K562 (cell line): Measurements from ENCODE around the gene RAB14. TPM values are rescaled to one million over a fixed set of nuclear protein-coding genes. Genes with fewer than 3 reads are reported as not detected.

Source experiments
- CHD7 ChIP-seq: fragments of 200-600 bp; sonication (generic); IDR thresholded peaks from one replicate; pipeline ENCODE4 v1.6.1; 2012; ENCODE audit warnings: mild to moderate bottlenecking, low read depth, low read length, inconsistent platforms
- E2F5 ChIP-seq: sonication (generic); formaldehyde crosslinking; IDR thresholded peaks from 2 replicates; pipeline ENCODE4 v1.8.0; 2022; ENCODE audit warnings: mild to moderate bottlenecking, missing genetic modification reagents
- FOXP1 ChIP-seq: sonication (generic); formaldehyde crosslinking; IDR thresholded peaks from 2 replicates; pipeline ENCODE4 v1.8.0; 2022; ENCODE audit warnings: mild to moderate bottlenecking, missing genetic modification reagents
- HDAC2 ChIP-seq: fragments of 450-650 bp; IDR thresholded peaks from 2 replicates; pipeline ENCODE4 v1.6.1; 2016; ENCODE audit warnings: mild to moderate bottlenecking
- NFIC ChIP-seq: fragments of 450-650 bp; IDR thresholded peaks from 2 replicates; pipeline ENCODE4 v1.6.1; 2017; ENCODE audit warnings: mild to moderate bottlenecking, inconsistent platforms
- PHF8 ChIP-seq: fragments of 200-600 bp; sonication (generic); IDR thresholded peaks from 2 replicates; pipeline ENCODE4 v1.6.1; 2012; ENCODE audit warnings: mixed run types, mild to moderate bottlenecking, inconsistent platforms, low read length, moderate library complexity, borderline replicate concordance
- ZFP91 ChIP-seq: sonication (generic); formaldehyde crosslinking; IDR thresholded peaks from 2 replicates; pipeline ENCODE4 v1.8.0; 2022; ENCODE audit warnings: mild to moderate bottlenecking, missing genetic modification reagents
- polyA plus RNA-seq, 8 experiments: library from polyadenylated mRNA; depleted of rRNA in 4 of 8; stranded (reverse) in 5 of 8; unstranded in 3 of 8; fragments of >200 nt; fragmentation: Nextera tagmentation in 2 of 8; fragmentation: Illumina TruSeq in 1 of 8; extraction: Ambion mirVana in 2 of 8; extraction: Trizol in 1 of 8; gene quantifications; 2 replicates each; pipeline versions ENCODE4 v1.2.1 to v1.2.3, GENCODE V29; 2011 to 2014; ENCODE audit warnings: inconsistent platforms in 1 of 8, missing spikeins in 1 of 8
- total RNA-seq, 7 experiments: library from RNA; depleted of rRNA in 6 of 7; stranded (reverse); fragments of >200 nt in 6 of 7; fragmentation: Illumina TruSeq in 2 of 7; extraction: Trizol in 2 of 7; gene quantifications; 2 replicates each; pipeline versions ENCODE4 v1.2.1 to v1.2.3, GENCODE V29; 2011 to 2021; ENCODE audit warnings: low replicate concordance in 1 of 7

RAB14 gene
- total and polyA plus RNA-seq, 9 of the 15 experiments (the other 6 are each of a cell fraction or from before 2014, with no cell fraction given): 10.3 to 41.8 (median 20.9) TPM

GRCh38 chr9:121138561-121138960 lies 63.1 kb downstream of the RAB14 start (continued):
- TF ChIP-seq ZFP91 (no peak), FOXP1 (no peak), PHF8 (no peak), HDAC2 (no peak), NFIC (no peak), CHD7 (no peak), E2F5 (CRISPR knock-in tag) (no peak)
